ENCODE data around the gene SH2D4B.

DNA sequence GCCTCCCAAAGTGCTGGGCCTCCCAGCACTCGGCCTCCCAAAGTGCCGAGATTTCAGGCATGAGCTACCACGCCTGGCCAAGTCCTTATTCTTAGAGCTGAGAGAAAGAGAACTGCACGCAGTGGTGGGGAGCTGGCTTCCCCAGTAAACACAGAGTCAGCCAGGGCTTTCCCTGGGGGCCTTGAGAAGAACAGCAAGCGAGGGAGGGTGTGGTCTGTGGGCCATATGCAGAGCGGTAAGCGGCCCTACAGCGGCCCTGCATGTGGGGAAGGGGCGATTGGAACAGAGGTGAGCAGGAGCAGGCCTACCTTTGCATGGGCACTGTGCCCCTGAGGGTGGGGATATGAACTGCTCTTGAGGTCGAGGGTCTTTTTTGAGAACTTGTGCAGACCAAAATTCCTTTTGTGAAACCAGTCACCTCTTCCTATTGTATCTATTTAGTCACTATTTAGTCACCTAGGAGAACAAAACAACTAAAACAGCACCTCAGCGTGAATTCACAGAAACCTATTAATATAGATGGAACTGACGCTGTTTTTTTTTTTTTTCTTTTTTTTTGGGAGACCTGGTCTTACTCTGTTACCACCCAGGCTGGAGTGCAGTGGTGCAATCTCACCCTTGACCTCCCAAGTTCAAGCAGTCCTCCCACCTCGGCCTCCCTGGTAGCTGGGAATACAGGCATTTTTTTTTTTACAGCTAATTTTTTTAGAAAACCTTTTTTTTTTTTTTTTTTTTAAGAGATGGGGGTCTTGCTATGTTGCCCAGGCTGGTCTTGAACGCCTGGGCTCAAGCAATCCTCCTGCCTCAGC is 36.9 kb upstream of the SH2D4B start:
- TF ChIP-seq SUZ12 (IDR thresholded peaks at IDR 0.05; ENCODE audit: extremely low read depth, insufficient read depth, insufficient read length) (no peak), ZNF274 (IDR thresholded peaks at IDR 0.05; ENCODE audit: low read depth, low read length) (no peak), YY1 (IDR thresholded peaks at IDR 0.05; ENCODE audit: insufficient read depth, insufficient read length) (no peak)
